CD4-positive, alpha-beta T cell (primary cell): ENCODE measurements around the gene RPL12. TPM values are rescaled to one million over a fixed set of nuclear protein-coding genes. Genes with fewer than 3 reads are reported as not detected.
"Not testable (repeated sequence)": the region's sequence is repeated elsewhere in the genome, so short reads cannot be mapped to it uniquely, and the experiment has no call there.

Source experiments
- ATAC-seq: fragments of 200-7000 bp; cut with Tn5 transposase; one replicate; pipeline ENCODE4 v1.10.0; 2022; ENCODE audit warnings: mild to moderate bottlenecking; ENCODE audit not compliant: poor library complexity
- CTCF ChIA-PET: fragments of 350-600 bp; sonication (Branson Sonifier 250); formaldehyde crosslinking; loops from one replicate; lab custom pipeline; 2021; ENCODE audit warnings: antibody characterized with exemption, inconsistent platforms; lab: Charles Lee
- POLR2A ChIA-PET: fragments of 350-600 bp; sonication (Branson Sonifier 250); formaldehyde crosslinking; loops from one replicate; lab custom pipeline; 2021; ENCODE audit warnings: antibody characterized with exemption, inconsistent platforms; lab: Charles Lee
- DNase-seq, 14 experiments: peaks; one replicate each; pipeline ENCODE4 v3.0.0-alpha.2; 2013 to 2020; ENCODE audit warnings: mixed read lengths in 2 of 14
- H3K27ac ChIP-seq, 2 donors: one replicate each; pipeline versions ENCODE4 v1.5.1 to v1.7.0; 2013; ENCODE audit warnings: low read length in 2 of 2, low read depth in 1 of 2, mild to moderate bottlenecking in 1 of 2
- H3K27me3 ChIP-seq, 2 experiments: 1 replicate in 1 of 2; 2 replicates in 1 of 2; pipeline versions ENCODE4 v1.6.1 to v1.7.0; 2013; ENCODE audit warnings: low read length in 2 of 2, control low read depth in 1 of 2, mild to moderate bottlenecking in 1 of 2, moderate library complexity in 1 of 2; ENCODE audit not compliant: insufficient read depth in 2 of 2, control insufficient read depth in 1 of 2
- H3K36me3 ChIP-seq: one replicate; pipeline ENCODE4 v1.6.1; 2013; ENCODE audit warnings: low read length, control low read depth; ENCODE audit not compliant: insufficient read depth
- H3K4me1 ChIP-seq: one replicate; pipeline ENCODE4 v1.6.1; 2013; ENCODE audit warnings: low read length, control low read depth; ENCODE audit not compliant: insufficient read depth
- H3K4me3 ChIP-seq: one replicate; pipeline ENCODE4 v1.5.1; 2013; ENCODE audit warnings: mild to moderate bottlenecking, low read length, moderate library complexity
- H3K9me3 ChIP-seq, 2 experiments: 1 replicate in 1 of 2; 2 replicates in 1 of 2; pipeline versions ENCODE4 v1.6.1 to v1.7.0; 2013; ENCODE audit warnings: low read length in 2 of 2, mild to moderate bottlenecking in 2 of 2, control low read depth in 1 of 2, moderate library complexity in 1 of 2; ENCODE audit not compliant: control insufficient read depth in 1 of 2, insufficient read depth in 1 of 2
- H3K27ac Mint-ChIP-seq: one replicate; pipeline ENCODE4 v1.8.0; 2020; ENCODE audit warnings: mixed read lengths
- H3K27me3 Mint-ChIP-seq: one replicate; pipeline ENCODE4 v1.8.0; 2021; ENCODE audit warnings: mixed read lengths
- H3K36me3 Mint-ChIP-seq: one replicate; pipeline ENCODE4 v1.8.0; 2021; ENCODE audit warnings: low read depth, mixed read lengths
- H3K4me1 Mint-ChIP-seq: one replicate; pipeline ENCODE4 v1.8.0; 2021; ENCODE audit warnings: low read depth, mixed read lengths
- H3K4me3 Mint-ChIP-seq: one replicate; pipeline ENCODE4 v1.8.0; 2020; ENCODE audit warnings: mild to moderate bottlenecking, mixed read lengths
- H3K9me3 Mint-ChIP-seq: one replicate; pipeline ENCODE4 v1.8.0; 2020; ENCODE audit warnings: mixed read lengths
- intact Hi-C, 2 experiments: fragments of 100-400 bp; cut with DNase I in 1 of 2; cut with micrococcal nuclease in 1 of 2; formaldehyde crosslinking; loops; one replicate each; pipeline versions ENCODE4 v1.15.1 to v1.9.0; 2023 to 2025; cut with DNase I, micrococcal nuclease
- total RNA-seq, 174 experiments: library from RNA in 2 of 174; stranded (reverse) in 2 of 174; gene quantifications; one replicate each; pipeline ENCODE4 v1.2.3 and lab custom pipeline; 2021 to 2026
- TF ChIP-seq, protein P1 (sequence below): fragments of 200-600 bp; IDR thresholded peaks from one replicate; pipeline ENCODE4 v1.8.0; 2022; ENCODE audit warnings: antibody characterized with exemption, mild to moderate bottlenecking

RPL12 gene
- total RNA-seq, 2 experiments from 2014 or later = 1,884 to 1,993 TPM

DNA sequence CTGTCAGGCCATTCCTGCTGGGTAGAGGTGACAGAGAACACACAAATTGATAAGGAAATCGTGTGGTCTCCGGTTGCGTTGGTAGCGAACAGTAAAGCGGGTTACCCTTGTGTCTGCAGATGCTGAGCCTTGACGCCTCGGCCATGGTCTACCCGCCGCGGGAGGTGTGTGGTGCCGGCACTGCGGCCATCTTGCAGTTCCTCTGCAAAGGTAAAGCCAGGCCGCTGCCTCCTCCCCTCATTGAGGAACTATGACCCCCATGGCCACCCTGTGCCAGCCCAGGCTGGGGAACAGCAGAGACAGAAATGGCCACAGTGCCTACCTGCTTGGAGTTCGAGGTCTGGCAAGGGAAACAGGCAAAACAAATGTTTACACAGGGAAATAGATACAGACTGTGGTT, 16.4 kb upstream of the RPL12 start:
- intact Hi-C loops = no loop called here
- CTCF ChIA-PET = no interaction called here
- no peak overlapping the region for H3K27ac Mint-ChIP-seq
- no peaks in the 10 kb centered on the region for H3K27me3 ChIP-seq
- ATAC-seq (no peak), DNase-seq (no peak)
- H3K27ac ChIP-seq = no peak overlapping the region
- no peaks in the 10 kb centered on the region for H3K27me3 Mint-ChIP-seq
- TF ChIP-seq, protein P1, sequence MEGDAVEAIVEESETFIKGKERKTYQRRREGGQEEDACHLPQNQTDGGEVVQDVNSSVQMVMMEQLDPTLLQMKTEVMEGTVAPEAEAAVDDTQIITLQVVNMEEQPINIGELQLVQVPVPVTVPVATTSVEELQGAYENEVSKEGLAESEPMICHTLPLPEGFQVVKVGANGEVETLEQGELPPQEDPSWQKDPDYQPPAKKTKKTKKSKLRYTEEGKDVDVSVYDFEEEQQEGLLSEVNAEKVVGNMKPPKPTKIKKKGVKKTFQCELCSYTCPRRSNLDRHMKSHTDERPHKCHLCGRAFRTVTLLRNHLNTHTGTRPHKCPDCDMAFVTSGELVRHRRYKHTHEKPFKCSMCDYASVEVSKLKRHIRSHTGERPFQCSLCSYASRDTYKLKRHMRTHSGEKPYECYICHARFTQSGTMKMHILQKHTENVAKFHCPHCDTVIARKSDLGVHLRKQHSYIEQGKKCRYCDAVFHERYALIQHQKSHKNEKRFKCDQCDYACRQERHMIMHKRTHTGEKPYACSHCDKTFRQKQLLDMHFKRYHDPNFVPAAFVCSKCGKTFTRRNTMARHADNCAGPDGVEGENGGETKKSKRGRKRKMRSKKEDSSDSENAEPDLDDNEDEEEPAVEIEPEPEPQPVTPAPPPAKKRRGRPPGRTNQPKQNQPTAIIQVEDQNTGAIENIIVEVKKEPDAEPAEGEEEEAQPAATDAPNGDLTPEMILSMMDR = no peak
- no peak overlapping the region for H3K4me3 ChIP-seq
- H3K4me3 Mint-ChIP-seq = no peak overlapping the region
- peaks cover 25% of the 10 kb centered on the region for H3K36me3 ChIP-seq
- H3K9me3 Mint-ChIP-seq = no peaks in the 10 kb centered on the region
- POLR2A ChIA-PET = no interaction called here
- no peaks in the 10 kb centered on the region for H3K4me1 ChIP-seq
- H3K4me1 Mint-ChIP-seq = no peaks in the 10 kb centered on the region
- no peaks in the 10 kb centered on the region for H3K9me3 ChIP-seq
- peaks cover 37% of the 10 kb centered on the region for H3K36me3 Mint-ChIP-seq

DNA sequence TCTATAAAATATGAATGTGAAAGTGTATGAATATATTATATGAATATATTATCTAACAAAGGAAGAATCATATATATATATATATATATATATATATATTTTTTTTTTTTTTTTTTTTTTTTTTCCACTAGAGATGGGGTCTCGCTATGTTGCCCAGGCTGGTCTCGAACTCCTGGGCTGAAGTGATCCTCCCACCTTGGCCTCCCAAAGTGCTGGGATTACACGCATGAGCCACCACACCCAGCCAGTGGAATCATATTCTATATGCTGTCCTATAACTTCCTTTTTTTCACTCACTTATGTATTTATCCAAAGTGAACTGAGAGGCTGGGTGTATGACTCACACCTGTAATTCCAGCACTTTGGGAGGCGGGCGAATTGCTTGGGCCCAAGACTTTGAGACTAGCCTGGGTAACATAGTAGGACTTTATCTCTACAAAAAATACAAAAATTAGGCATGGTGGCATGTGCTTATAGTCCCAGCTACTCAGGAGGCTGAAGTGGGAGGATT, 15.3 kb upstream of the RPL12 start:
- H3K36me3 Mint-ChIP-seq = peaks cover 47% of the 10 kb centered on the region
- H3K4me1 Mint-ChIP-seq, H3K4me3 Mint-ChIP-seq, H3K27me3 Mint-ChIP-seq, H3K9me3 Mint-ChIP-seq, H3K27ac Mint-ChIP-seq, H3K4me3 ChIP-seq, intact Hi-C loops, H3K27me3 ChIP-seq, H3K4me1 ChIP-seq, H3K9me3 ChIP-seq, DNase-seq, CTCF ChIA-PET, ATAC-seq, H3K27ac ChIP-seq: not testable (repeated sequence)
- peaks cover 36% of the 10 kb centered on the region for H3K36me3 ChIP-seq
- POLR2A ChIA-PET = interaction anchor here (1.3 kb wide), 1 partner anchor 15 kb away, joined by 3 read pairs; the partner anchor contains the start of gene LRSAM1

DNA sequence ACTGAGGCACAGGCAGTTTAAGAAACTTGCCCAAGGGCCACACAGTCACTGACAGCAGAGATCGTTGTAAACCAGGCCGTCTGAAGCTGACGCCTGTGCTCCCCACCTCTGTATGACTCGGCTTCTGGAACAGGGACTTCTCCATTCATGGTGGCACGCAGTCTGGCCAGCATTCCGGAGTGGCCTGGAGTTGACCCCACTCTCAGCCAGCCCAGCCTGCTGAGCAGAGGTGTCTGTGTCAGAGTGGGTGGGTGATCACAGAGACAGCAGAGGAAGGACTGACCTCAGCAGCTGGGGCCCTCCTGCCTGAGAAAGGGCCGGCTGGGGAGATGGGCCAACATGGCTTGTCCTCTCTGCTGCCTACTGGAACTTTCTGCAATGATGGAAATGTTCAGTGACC, 12.7 kb upstream of the RPL12 start:
- no peak for DNase-seq
- no peaks in the 10 kb centered on the region for H3K9me3 Mint-ChIP-seq
- ATAC-seq = no peak
- TF ChIP-seq, protein P1 = no peak
- peaks cover 47% of the 10 kb centered on the region for H3K36me3 Mint-ChIP-seq
- ChIA-PET CTCF (no interaction called here), POLR2A (no interaction called here)
- Histone ChIP-seq H3K4me3 (no peak overlapping the region), H3K4me1 (no peaks in the 10 kb centered on the region), H3K9me3 (no peaks in the 10 kb centered on the region), H3K27ac (no peak overlapping the region), H3K27me3 (no peaks in the 10 kb centered on the region), H3K36me3 (peaks cover 48% of the 10 kb centered on the region)
- H3K4me3 Mint-ChIP-seq = no peak overlapping the region
- H3K4me1 Mint-ChIP-seq = no peaks in the 10 kb centered on the region
- intact Hi-C loops = no loop called here
- H3K27me3 Mint-ChIP-seq = no peaks in the 10 kb centered on the region
- no peak overlapping the region for H3K27ac Mint-ChIP-seq

DNA sequence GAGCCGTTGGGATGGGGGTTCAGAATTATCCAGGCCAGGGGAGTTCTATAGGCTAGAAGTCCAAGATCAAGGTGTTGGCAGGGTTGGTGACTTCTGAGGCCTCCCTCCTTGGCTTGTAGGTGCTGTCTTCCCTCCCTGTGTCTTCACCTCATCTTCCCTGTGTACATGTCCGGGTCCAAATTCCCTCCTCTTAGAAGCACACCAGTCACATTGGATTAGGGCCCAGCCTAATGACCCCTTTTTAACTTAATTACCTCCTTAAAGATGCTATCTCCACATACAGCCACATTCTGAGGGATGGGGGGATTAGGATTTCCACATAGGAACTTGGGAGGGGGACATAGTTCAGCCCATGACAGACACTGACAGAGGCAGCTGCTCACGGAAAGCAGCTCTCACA, 12.2 kb upstream of the RPL12 start:
- no peak for DNase-seq
- intact Hi-C loops = no loop called here
- no peaks in the 10 kb centered on the region for H3K9me3 Mint-ChIP-seq
- ATAC-seq = no peak
- TF ChIP-seq, protein P1 = no peak
- Histone ChIP-seq H3K4me1 (no peaks in the 10 kb centered on the region), H3K9me3 (no peaks in the 10 kb centered on the region), H3K27ac (no peak overlapping the region), H3K36me3 (peaks cover 51% of the 10 kb centered on the region), H3K27me3 (no peaks in the 10 kb centered on the region), H3K4me3 (no peak overlapping the region)
- H3K4me3 Mint-ChIP-seq = no peak overlapping the region
- H3K27me3 Mint-ChIP-seq = no peaks in the 10 kb centered on the region
- H3K4me1 Mint-ChIP-seq = no peaks in the 10 kb centered on the region
- ChIA-PET CTCF (no interaction called here), POLR2A (no interaction called here)
- H3K36me3 Mint-ChIP-seq = peaks cover 47% of the 10 kb centered on the region
- H3K27ac Mint-ChIP-seq = no peak overlapping the region
